HG03342 (cell line): ENCODE measurements around the gene SMOC2.
"Not testable (repeated sequence)": the region's sequence is repeated elsewhere in the genome, so short reads cannot be mapped to it uniquely, and the experiment has no call there.

Experiments used
- ATAC-seq: cut with Tn5 transposase; IDR thresholded peaks from one replicate; pipeline ENCODE4 v1.9.1; 2021; ENCODE audit warnings: mild to moderate bottlenecking, moderate library complexity; ENCODE audit not compliant: unreplicated experiment

SMOC2 gene

GRCh38 chr6:168536665-168537539 lies 95.9 kb downstream of the SMOC2 start:
- ATAC-seq, result no peak

DNA sequence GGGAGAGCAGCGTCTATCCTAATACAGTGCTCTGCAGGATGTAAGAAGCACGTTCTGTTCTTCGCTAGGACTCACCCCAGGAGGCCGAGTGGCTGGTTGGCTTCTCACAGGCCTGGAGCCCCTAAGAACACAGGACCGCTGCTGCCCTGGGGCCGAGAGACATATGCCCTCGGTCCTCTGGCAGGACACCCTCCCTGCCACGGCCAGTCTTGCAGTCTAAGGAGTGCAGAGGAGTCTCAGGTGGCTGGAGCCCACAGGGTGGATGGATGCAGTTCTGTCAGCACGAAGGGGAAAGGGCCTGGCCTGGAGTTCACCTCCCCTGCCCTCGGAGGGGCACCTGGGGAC lies 96.5 kb downstream of the SMOC2 start:
- no peak for ATAC-seq

GRCh38 chr6:168538188-168538891 lies 97.4 kb downstream of the SMOC2 start:
- ATAC-seq, result not testable (repeated sequence)

DNA sequence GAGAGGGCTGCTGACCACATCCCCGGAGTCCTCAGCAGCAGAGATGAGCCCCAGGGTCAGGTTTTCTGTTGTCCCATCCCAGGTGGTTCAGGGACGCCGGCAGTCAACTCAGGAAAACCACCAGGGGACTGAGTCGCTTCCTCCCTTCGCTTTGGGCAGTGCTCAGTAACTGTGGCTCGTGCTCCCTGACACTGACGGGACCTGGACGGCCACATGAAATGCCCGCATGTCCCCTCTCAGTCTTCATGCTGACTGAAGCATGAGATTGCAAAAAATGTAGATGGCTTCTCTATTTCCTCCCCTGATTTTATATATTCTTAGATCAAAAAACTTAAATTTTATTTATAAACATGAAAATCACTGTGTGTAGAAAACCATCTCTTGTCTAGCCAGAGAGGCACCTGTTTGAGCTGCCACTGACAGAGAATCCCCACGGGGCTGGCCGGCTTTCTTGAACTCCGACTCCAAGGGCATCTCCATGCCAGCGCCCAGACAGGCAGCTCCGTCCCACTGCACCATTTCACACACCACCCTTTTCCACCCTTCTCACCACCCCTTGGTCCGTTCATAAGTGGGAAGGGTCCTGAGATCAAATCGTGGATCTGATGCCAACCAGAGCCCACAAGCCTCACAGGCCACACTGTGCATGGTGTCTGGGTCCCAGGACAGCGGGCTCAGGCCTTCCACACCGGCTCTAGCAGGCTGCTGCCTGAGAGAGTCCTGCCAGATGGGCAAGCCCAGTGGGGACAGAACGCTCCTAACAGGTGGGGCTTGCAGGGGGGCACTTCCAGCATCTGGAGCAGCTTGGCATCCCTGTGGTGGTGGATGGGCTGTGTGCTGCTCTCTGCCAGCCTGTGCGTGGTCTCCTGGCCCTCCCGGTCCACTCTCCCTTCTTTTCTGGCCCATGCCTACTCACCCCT lies 98.2 kb downstream of the SMOC2 start:
- no peak for ATAC-seq

- no peak for ATAC-seq
These were observed 99.8 kb downstream of the SMOC2 start for GRCh38 chr6:168540713-168541291.

GRCh38 chr6:168541307-168541706 lies 100.3 kb downstream of the SMOC2 start:
- no peak for ATAC-seq

DNA sequence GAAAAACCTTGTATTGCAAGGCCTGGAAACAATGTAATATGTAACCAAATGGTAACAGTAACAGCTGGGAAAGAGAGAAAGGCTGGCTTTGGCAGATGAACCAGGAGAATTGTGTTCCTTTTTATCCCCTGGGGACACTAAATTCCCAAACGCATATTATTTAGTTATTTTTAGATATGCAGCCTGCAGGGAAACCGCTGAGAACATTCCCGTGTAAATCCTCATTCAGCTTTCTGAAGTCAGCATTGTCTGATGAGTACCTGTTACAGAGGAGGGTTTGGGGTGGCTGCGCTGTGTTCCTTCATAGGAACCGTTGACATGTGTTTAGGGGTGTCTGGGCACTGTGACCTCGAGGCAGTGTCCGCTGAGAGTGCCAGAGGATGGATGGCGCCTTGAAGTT lies 101.3 kb downstream of the SMOC2 start:
- no peak for ATAC-seq

GRCh38 chr6:168545428-168545827 lies 104.4 kb downstream of the SMOC2 start:
- ATAC-seq, result no peak

- no peak for ATAC-seq
These were observed 105.2 kb downstream of the SMOC2 start for GRCh38 chr6:168546151-168546550.

GRCh38 chr6:168546730-168547129 lies 105.7 kb downstream of the SMOC2 start:
- ATAC-seq, result no peak

DNA sequence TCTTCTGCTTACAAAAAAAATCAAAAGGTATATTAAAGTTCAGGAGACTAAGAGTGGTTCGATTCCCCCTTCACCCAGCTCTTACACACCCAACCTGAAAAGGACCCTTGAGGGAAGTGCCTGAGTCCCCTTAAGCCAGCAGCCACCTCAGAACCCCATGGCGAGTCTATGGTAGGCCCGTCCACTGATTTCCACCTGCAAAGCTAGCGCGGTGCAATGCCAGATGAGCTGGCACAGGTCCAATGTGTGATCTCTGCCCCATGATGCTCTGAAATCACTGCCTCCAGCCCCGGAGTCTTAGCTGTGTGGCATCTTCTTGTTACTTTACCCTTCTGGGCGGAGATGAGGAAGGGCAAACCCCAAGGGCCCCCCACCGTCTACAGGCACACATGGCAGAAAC lies 109.3 kb downstream of the SMOC2 start:
- ATAC-seq, result no peak

GRCh38 chr6:168554472-168554871 lies 113.5 kb downstream of the SMOC2 start:
- no peak for ATAC-seq

DNA sequence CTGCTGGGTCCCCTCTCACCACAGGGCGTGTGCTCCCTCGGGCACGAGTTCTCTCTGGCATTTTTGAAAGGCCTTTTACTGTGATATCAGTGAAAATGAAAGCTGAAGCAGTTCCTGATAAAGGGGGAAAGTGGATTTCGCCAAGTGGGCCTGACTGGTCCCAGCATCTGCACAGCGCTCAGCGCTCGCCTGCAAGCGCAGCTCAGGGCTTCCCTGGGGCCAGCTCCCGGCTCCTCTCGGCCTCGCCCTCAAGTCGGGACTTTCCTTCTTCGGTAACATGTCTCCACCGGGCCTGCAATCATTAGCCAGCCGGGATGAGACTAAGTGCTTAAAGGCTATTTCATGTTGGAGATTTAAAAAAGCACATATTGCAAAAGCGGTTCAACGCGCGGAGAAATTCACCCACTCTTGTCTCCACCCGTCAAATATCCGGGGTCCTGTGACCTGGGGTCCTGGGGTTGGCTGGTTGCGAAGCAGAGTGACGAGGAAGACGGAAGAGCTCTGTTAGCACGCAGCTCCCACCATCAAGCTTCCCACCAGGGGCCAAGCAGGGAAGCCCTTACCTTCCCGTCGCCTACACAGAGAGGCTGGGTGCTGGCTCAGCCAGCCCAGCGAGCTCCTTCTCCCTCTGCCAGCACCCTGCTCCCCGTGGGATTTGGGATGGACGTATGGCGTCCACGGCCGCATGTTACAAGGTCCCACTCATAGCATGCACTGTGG lies 114.1 kb downstream of the SMOC2 start:
- ATAC-seq, result no peak

- ATAC-seq, result no peak
These were observed 114.8 kb downstream of the SMOC2 start for GRCh38 chr6:168555618-168556273.

DNA sequence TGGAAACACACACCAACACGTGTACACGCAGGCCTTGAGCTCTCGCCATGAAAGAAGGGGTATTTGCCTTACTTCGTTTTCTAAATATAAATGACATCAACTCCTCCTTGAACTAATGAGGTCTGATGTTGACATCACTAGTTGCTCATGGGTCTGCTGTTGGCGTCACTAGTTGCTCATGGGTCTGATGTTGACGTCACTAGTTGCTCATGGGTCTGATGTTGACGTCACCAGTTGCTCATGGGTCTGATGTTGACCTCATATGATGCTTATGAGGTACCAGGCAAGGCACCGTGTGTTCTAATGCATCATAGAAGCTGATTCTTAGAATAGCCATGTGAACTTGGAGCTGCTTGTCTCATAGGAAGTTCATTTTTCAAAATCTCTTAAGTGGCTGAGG lies 116.5 kb downstream of the SMOC2 start:
- no peak for ATAC-seq

DNA sequence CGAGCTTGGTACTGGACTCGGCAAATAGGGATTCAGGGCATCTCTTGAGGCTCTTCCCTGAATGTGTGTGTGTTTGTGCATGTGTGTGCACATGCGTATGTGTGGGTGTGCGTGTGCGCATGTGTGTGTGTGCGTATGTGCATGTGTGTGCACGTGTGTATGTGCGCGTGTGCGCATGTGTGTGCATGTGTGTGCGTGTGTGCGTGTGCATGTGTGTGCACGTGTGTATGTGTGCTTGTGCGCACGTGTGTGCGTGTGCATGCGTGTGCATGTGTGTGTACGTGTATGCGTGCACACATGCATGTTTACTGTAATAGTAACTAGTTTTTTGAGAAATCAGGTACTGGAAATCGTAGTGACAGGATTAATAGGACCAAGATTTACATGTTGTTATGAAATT lies 117.7 kb downstream of the SMOC2 start:
- no peak for ATAC-seq

DNA sequence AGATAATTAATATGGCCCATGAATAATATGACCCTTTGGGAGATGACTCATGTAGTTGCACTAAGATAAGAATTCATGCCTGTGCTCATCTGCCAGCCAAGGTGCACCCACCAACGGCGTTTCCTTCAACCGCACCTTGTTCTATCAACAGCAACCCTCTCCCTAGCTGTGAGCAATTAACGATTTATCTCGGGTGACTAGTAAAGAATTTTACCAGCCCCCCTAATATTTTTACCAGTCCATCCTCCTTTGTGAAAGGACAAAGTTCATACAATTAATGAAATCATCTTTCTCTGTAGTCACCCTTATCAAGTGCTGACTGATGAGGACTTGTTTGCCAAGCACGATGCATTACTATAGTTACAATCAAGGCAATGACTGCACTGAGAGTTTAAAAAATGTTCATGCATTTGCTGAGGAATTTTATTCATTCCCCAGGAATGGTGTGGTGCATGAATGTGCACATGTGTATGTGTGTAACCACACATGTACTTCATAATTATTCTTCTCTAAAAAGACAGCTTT lies 118.7 kb downstream of the SMOC2 start:
- no peak for ATAC-seq

DNA sequence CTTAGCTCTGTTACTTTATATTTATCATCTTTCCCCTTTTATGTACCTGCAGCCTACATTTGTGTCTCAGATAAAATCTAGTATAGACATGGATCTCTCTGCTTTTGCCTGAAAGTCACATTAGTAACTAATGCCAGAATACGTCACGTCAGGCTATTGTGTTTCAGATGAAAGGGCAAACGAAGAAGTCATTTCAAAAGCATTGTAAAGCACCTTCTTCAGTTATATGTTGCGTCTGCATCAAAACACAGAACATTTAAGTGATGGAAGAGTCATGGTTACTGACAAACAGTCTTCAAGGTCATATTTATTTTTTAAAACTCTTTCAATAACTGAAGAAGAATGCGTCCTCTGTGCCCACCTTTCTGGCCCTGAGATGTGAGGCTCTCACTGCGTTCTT lies 119.1 kb downstream of the SMOC2 start:
- ATAC-seq, result no peak

- no peak for ATAC-seq
These were observed 121.7 kb downstream of the SMOC2 start for GRCh38 chr6:168562576-168563151.
